OCI-LY1 (cell line): ENCODE measurements around the gene PTPRT.

Source experiments
- CTCF ChIP-seq: fragments of 200-600 bp; sonication (generic), shearing (Covaris generic); IDR thresholded peaks from 2 replicates; pipeline ENCODE4 v1.5.1; 2017; ENCODE audit warnings: mild to moderate bottlenecking, antibody characterized with exemption, low read length, moderate library complexity, mixed read lengths
- EZH2 ChIP-seq: fragments of 200-600 bp; sonication (generic), shearing (Covaris generic); IDR thresholded peaks from 2 replicates; pipeline ENCODE4 v1.8.0; 2017; ENCODE audit warnings: borderline replicate concordance, mixed run types, mild to moderate bottlenecking, antibody characterized with exemption, low read length, moderate library complexity, mixed read lengths

- TF ChIP-seq CTCF = no peak
- no peak for TF ChIP-seq EZH2
Measured at GRCh38 chr20:42190084-42190483, 999.6 kb downstream of the PTPRT start.
